Measurements from ENCODE around the gene OR10A2.

- TF ChIP-seq CTCF (IDR thresholded peaks at IDR 0.05) (no peak), EZH2 (IDR thresholded peaks at IDR 0.05; ENCODE audit: borderline replicate concordance, insufficient read depth, low read depth, low read length, poor library complexity, severe bottlenecking) (no peak)
Observed at GRCh38 chr11:6845383-6845782, 17.5 kb upstream of the OR10A2 start, which contains the start of gene OR10A5.
